GM08714 (cell line): ENCODE measurements around the gene PRH2.

Experiments used
- H3K4me3 ChIP-seq: fragments of 200-500 bp; sonication (Bioruptor generic); 2 replicates; pipeline ENCODE4 v1.5.1; 2014; ENCODE audit warnings: mild to moderate bottlenecking, low read length, inconsistent platforms
- ZNF274 ChIP-seq: IDR thresholded peaks from 2 replicates; pipeline ENCODE4 v1.6.1; 2012; ENCODE audit warnings: mild to moderate bottlenecking, low read depth, low read length

Gene PRH2

DNA sequence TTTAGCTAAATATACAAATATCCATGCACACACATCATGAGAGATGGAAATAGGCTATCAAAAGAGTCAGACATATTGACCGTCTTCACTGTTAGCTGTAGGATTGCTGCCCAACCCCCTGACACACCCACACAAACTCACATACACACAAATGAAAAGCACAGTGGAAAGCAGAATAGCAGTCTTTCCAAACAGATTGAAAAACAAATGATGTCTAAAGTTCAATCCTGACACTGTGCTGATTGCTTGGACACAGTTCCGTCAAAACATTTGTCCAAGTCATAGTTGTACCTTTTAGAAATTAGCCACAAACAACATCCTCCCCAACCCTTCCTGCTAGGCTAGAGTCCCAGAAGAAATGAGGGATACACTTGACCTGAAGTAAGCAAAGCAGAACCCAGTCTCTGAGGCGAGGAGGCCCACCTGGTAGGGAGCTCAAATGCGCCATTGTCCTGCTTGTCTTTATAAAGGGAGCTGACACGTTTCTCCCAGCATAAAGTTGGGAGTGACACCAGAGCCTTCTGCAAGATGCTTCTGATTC is at the start of gene PRH2:
TSS of gene PRH2 (plus strand) at position 491 of the 541 bp plus-strand sequence. CDS start at position 529, 38 bp downstream.
- TF ChIP-seq ZNF274: no peak
- no peak within 1 kb of the TSS for H3K4me3 ChIP-seq

DNA sequence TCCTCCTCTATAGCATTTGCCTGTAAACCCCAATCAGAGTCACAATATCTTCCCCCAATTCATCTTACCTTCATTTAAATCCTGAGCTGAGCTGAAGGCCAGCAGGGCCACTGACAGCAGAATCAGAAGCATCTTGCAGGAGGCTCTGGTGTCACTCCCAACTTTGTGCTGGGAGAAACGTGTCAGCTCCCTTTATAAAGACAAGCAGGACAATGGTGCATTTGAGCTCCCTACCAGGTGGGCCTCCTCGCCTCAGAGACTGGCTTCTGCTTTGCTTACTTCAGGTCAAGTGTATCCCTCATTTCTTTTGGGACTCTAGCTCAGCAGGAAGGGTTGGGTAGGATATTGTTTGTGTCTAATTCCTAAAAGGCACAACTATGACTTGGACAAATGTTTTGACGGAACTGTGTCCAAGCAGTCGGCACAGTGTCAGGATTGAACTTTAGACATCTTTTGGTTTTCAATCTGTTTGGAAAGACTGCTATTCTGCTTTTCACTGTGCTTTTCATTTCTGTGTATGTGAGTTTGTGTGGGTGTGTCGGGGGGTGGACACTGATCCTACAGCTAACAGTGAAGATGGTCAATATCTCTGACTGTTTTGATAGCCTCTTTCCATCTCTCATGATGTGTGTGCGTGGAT is 44.8 kb upstream of the PRH2 start, which contains the start of gene PRH1:
TSS of gene PRH1 (minus strand) at position 170 of the 640 bp plus-strand sequence. CDS start at position 132, 38 bp downstream.
- no peak within 1 kb of the TSS for H3K4me3 ChIP-seq
- TF ChIP-seq ZNF274: no peak

DNA sequence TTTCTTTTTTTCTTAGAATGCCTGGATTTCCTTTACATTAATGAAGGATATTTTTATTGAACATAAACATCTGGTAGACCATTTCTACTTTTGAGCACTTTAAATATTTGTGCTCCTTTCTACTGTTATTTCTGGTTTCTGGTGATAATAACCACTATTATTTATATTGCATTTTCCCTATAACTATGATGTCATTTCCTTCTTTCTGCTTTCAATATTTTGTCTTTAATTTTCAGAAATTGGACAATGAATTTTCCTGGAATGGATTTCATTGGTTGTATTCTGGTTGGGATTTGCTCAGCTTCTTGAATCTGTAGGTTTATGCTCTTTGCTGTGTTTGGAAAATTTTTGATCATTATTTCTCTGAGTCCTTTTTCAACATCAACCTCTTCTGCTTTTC is 39.8 kb upstream of the PRH2 start:
- TF ChIP-seq ZNF274: no peak

DNA sequence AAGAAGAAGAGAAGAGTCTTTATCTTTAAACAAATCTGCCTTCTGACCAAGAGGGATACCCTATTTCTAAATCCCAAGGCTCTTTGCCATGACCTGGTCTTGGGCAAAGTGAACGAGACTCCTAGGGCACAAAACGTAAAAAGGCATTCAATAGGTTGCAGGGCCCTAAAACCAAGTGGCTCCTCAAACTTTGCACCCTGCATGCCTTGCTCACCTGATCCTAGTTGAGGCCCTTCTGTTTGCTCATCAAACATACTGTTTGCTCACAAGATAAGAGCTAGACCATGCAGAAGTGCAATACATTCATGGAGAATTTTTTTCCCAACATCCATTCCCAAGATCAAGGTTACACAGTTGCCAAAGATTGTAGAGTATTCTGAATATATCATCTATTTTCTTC is 37.1 kb upstream of the PRH2 start:
- H3K4me3 ChIP-seq: no peak overlapping the region
- no peak for TF ChIP-seq ZNF274

More for the DNA sequence above, 39.8 kb upstream of the PRH2 start:
- H3K4me3 ChIP-seq: no peak overlapping the region

DNA sequence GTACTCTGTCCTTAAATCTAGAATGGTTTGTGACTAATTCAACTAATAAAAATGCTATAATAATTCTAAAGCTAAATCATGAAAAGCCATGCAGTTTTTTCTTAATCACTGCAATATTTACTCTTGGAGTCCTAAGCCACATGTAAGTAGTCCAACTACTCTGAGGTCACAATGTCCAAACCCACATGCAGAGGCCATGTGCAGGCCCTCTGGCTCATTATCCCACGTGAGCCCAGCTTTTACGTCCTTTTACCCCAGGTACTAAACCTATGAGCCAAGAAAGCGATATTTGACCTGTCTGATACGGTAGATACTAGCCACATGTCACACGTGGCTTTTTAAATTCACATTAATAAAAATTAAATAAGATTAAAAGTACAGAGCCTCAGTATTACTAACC is 32.2 kb upstream of the PRH2 start:
- TF ChIP-seq ZNF274: no peak
- H3K4me3 ChIP-seq: no peak overlapping the region

DNA sequence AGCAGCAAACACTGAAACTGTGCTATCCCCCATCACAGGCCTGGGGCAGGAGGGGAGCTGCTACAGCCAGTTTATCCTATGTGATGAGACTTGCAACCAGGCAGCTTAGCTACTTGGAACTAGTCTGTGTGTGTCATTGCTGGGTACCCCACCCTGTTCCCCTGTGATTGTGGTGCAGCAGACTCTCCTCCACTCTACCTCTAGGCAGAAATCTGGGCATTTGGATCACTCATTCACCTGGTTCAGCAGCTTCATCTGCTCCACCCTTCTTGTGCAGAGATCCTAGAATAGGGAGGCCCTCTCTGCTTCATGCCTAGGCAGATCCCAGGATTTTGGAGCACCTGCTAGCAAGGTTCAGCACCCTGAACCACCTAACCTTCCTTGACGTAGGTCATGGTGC is 28.5 kb upstream of the PRH2 start:
- TF ChIP-seq ZNF274: no peak
- no peak overlapping the region for H3K4me3 ChIP-seq

DNA sequence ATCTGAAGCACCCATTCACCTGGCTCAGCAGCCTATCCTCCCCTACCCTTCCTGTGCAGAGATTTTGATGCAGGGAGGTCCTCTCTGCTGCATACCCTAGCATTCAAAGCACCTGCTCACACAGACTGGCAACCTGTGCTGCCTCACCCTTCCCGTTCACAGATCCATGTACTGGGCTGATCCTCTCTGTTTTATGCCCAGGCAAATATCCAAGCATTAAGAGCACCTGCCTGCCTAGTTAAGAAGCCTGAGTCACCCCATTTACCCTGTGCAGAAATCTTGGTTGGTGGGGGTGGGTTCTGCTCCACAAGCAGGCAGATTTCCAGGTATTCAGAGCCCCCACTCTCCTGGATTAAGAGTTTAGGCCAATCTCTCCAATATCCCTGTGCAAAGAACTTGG is 28.1 kb upstream of the PRH2 start:
- no peak for TF ChIP-seq ZNF274
- H3K4me3 ChIP-seq: no peak overlapping the region

DNA sequence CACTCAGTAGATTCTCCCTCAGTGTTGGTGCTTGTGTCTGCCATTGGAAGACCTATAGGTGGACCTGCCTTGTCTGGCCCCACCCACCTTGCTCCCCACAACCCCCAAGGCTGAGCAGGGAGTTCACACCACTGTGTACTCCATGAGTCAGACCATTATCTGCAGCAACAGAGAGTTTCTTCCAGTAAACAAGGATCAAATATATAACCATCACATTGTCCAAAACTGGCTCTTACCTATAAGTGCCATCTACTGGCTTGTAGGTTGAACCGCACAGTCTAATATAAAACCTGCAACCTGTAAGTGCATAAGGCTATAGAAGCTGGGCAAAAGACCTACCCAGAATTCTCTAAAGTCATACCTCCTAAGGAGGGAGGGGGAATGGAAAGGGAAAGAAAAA is 27.6 kb upstream of the PRH2 start:
- TF ChIP-seq ZNF274: no peak
- no peak overlapping the region for H3K4me3 ChIP-seq

DNA sequence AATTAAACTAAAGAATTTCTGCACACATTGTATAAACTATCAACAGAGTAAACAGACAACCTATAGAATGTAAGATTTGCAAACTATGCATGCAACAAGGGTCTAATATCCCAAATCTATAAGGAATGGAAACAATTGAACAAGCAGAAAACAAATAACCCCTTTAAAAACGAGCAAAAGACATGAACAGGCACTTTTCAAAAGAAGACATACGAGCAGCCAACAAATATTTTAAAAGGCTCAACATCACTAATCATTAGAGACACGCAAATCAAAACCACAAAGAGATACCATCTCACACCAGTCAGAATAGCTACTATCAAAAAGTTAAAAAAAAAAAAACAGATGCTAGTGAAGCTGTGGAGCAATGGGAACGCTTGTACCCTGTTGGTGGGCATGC is 24.4 kb upstream of the PRH2 start:
- H3K4me3 ChIP-seq: no peak overlapping the region
- no peak for TF ChIP-seq ZNF274

DNA sequence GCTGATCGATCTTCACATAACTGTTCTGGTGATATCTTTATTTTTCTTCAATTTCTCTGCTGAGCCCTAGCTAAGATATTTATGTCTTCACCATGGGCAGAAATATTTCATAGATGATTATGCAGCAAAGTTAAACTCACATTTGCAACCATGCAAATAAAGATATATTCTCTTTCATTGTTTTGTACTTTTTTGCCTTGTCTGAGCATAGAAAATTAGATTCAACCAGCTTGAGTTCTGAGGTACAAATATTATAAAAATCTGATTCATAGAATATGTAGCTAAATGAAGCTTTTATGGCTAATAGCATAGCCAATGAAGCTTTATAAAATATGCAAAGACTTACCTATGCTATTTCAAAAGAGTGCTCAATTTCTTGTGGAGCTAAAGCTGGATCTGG is 19.6 kb upstream of the PRH2 start, which contains the start of gene TAS2R13:
TSS of gene TAS2R13 (minus strand) at position 101 of the 400 bp plus-strand sequence. CDS start 264 bp downstream, outside the sequence.
- no peak for TF ChIP-seq ZNF274
- H3K4me3 ChIP-seq: no peak within 1 kb of the TSS

DNA sequence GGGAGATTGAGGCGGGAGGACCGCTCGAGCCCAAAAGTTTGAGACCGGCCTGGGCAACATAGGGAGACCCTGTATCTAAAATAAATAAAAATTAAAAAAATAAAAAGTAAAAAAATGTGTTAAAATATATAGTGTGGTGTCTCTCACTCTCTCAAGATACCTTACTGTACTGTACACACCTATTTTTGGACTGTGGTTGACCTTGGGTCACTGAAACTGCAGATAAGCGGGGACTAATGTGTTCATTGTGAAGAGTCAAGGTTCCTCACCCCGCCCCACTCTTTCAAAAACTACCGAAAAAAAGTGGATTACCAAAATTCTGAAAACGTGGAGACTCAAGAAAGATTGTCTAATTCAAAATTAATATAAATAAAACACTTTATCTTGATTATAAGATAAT is 18.7 kb upstream of the PRH2 start:
- no peak for TF ChIP-seq ZNF274
- H3K4me3 ChIP-seq: no peak overlapping the region

DNA sequence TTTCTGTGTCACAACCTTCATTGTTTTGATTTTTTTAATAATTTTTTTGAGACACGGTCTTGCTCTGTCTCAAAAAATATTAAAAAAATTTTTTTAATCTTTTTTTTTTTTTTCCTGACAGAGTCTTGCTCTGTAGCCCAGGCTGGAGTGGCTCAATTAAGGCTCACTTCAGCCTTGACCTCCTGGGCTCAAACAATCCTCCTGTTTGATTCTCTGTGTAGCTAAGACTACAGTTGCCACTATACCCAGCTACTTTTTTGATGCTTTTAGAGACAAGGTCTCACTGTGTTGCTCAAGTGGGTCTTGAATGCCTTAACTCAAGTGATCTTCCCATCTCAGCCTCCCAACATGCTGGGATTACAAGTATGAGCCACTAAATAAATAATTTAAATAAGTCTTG is 9.2 kb upstream of the PRH2 start:
- no peak for TF ChIP-seq ZNF274
- no peak overlapping the region for H3K4me3 ChIP-seq

DNA sequence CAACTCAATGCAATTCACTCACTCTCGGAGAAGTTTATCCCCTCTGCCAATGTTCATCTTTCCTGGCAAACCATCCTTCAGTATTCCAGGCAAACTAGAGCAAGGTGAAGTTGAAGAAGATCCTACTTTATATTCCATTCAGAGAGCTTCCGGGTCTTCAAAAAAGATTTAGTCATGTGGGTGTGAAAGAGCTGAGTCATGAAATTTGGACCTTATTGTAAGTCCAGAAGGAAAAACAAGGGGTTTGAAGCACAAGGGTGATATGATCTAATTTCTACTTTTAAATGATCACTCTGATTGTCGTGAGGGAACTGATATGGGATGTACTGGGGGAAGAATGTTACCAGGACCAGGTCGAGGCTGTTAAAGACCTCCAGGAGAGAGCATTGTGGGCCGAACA is 2.8 kb upstream of the PRH2 start:
- no peak overlapping the region for H3K4me3 ChIP-seq
- TF ChIP-seq ZNF274: no peak

DNA sequence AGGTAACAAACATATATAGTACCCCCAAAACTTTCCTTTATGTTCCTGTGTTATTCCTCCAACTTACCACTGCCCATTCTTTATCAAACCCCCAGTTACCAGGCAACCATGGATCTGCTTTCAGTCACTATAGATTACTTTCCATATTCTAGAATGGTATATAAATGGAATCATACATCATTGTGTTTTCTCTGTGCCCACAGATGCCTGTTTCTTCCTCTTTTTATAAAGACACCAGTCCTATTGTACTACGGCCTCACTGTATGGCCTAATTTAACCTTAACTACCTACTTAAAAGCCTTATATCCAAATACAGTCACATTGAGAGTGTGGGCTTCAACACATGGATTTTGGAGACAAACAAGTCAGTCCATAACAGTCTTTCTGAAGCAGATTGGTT is 7.5 kb downstream of the PRH2 start:
- no peak for TF ChIP-seq ZNF274
- H3K4me3 ChIP-seq: no peak overlapping the region

DNA sequence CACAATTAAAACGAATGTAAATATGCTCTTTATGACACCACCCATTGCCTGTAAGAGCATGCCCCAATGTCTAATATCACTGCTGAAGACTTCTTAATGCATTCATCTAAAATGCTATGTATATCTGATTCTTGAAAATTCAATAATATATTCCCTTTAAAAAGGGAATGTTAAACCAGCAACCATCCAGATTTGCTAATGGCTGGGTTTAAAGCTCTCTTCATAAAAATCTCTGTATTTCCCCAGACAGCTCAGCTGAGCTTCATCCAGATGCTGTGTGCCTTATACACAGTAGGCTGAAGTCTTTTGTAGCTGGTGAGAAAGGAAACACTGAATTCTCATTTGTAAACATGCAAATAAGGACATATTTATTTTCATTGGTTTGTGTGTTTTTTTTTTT is 10.1 kb downstream of the PRH2 start, which contains the start of gene TAS2R14:
TSS of gene TAS2R14 (minus strand) at position 101 of the 400 bp plus-strand sequence. CDS start at position 45, 56 bp downstream.
- no peak for TF ChIP-seq ZNF274

More for the DNA sequence above, 10.1 kb downstream of the PRH2 start, which contains the start of gene TAS2R14:
- no peak within 1 kb of the TSS for H3K4me3 ChIP-seq
